UCSD-AML1 (cell line): ENCODE data around the gene SLC16A11.
"Not testable (repeated sequence)": the region's sequence is repeated elsewhere in the genome, so short reads cannot be mapped to it uniquely, and the experiment has no call there.

Source experiments
- DNase-seq: peaks from one replicate; lab custom pipeline; 2025; ENCODE audit not compliant: unreplicated experiment; lab: John Stamatoyannopoulos, UW

The SLC16A11 gene

GRCh38 chr17:7011942-7012254 is 32.0 kb downstream of the SLC16A11 start:
- no peak for DNase-seq

DNA sequence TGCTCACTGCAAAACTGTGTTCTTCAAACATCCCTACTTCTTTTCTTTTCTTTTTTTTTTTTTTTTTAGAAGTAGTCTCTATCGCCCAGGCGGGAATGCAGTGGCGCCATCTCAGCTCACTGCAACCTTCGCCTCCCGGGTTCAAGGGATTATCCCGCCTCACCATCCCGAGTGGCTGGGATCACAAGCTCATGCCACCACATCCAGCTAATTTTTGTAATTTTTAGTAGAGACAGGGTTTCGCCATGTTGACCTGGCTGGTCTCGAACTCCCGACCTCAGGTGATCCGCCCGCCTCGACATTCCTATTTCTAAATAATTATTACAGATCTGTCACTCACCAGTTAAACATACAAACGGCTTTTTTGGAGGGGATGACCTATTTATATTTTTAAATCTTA is 32.5 kb downstream of the SLC16A11 start:
- DNase-seq = no peak

DNA sequence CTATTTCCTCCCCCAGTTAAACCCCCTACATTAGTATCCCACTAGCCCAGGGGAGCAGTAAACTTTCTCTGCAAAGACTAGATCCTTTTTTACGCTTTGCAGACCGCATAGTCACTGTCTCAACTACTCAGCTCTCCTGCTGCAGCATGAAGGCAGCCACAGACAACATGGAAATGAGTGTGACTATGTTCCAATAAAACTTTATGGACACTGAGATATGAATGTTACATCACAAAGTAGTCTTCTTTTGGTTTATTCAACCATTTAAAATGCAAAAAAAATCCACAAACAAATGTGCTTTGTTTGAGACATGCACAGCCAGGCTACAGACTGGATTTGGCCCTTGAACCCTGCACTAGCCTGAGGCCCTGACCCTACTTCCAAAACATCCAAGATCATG is 33.4 kb downstream of the SLC16A11 start:
- DNase-seq = no peak

DNA sequence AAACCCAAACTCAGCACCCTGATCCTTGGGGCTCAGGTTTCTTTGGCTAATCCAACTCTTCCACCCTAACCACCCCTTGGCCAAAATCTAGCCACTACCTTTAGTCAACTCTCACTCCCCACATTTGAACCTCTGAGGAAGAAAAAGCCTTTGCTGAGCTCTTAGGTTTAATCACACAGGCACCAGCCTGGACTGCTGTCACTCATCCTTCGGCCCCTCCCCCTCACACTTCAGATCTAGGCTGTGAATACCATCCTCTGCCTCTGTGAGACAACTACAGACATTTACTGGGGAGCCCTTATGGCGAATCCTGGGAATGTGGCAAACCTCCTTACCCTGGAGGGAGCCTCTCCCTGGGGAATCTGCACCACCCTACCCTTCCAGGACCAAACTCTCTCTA is 36.7 kb downstream of the SLC16A11 start:
- DNase-seq = no peak

DNA sequence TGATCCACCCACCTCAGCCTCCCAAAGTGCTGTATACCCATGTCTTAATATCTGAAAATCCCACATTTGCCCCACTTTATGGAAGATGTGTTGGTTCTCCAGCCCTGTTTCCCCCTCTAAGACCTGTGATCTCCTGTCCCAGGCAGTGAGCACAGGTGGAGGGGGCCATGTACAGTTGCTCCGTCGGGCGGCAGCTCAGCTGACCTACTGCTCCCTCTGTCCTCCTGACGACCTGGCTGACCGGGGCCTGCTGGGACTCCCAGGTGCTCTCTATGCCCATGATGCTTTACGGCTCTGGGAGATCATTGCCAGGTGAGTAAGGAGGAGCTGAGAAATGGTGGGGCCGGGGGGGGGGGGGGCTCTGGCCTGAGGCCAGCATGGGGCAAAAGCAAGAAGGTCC is 38.2 kb downstream of the SLC16A11 start:
- no peak for DNase-seq

DNA sequence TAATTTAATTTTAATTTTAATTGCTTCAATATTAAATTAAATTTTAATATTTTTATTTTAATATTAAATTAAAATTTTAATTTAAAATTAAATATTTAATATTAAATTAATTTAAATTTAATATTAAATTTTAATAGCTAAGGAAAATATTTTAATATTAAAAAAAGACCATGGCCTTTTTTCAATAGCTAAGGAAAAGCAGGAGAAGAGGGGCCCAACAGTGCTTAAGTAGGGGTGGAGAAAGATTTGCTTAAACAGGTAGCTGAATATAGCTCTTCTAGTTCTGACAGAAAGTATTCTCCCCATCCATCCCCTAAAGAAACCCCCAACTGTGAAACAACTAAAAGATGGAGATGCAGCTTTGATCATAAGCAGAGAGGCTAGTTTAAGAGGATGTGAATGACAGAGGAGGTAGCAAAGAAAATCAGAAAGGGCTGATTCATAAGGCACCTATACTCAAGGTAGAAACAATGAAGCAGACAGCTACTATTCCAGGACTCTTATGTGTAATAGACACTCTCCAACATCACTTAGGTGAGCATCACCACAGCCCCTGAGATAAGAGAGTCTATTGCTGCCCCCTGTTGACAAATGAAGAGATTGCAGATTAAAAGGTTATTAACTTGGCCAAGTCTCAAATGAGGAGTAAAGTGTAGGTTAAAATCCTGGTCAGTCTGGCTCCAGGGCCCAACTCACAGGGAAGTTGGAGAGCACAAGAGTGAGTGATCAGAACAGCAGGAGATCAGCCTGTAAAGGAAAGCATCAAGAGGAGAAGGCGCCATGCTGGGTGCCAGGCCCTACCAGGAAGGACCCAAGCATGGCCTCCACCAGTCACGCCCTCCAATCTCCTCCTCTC is 39.3 kb downstream of the SLC16A11 start:
- DNase-seq = no peak

DNA sequence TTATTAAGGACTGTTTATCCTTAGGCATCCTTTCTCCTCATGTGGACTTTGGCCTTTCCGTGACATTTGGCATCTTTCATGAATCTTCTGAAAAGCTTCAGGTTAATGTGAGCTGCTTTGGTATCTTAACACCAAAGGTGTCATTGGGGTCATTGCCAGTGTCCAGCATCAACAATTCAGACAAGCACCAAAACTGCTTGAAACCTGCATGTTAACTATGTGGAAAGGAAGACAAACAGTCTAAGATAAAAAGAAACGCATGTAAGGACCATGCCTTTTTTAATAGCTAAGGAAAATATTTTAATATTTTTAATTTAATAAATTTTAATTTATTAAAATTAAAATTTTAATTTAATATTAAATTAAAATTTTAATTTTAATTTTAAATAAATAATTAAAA is 40.1 kb downstream of the SLC16A11 start:
- DNase-seq = no peak

DNA sequence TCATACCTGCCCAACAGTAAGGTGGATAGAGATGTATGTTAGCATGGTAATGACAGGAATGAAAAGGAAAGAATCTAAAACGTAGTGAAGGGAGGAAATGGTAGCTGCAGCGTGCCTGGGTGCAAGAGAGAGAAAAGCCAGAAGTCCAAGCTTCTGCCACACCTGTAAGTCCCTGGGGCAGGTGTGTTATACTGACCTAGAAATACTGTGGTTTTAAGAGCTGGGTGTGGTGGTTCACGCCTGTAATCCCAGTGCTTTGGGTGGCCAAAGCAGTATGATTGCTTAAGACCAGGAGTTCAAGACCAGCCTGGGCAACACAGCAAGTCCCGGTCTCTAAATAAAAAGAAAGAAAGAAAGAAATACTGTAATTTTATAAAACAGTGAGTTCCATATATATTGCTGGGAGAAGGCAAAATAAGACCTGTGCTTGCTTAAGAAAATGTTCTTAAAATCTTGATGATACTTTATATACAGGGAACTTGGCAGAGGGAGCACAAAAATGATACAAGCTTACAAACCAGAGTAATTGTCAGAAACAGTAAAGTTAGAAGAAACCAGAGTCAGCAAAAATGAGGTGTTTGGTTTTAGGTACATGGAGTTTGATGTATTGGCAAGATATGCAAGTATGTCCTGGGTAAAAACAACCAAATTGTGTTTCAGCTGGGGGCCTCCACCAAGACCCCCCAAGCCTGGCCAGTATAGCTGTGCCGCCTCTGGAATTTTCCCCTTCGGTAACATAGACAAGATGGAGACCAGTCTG is 41.4 kb downstream of the SLC16A11 start:
- DNase-seq = no peak

- DNase-seq = peak; percentile 50
These were observed 42.5 kb downstream of the SLC16A11 start for GRCh38 chr17:7001318-7001961.

DNA sequence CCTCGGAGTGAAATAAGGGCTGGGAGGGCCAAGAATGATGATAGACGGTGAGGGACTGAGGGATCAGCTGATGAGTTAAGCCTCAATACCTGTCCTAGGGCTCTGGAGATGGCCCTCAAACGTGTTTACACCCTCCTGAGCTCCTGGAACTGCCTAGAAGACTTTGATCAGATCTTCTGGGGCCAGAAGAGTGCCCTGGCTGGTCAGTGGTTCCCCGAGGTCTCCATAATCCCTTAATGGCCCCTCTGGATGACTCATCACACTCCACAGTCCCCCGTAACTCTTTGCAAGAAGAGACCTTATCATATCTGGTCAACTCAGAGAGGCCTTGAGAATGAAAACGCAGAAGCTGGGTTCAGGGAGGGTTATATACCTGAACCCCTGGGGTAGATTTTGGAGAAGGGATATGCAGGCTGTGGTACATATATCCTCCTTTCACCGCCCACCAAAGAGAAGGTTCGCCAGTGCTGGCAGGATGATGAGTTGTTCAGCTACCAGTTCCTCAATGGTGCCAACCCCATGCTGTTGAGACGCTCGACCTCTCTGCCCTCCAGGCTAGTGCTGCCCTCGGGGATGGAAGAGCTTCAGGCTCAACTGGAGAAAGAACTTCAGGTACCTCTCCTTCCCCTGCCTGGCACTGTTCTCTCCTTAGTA is 44.9 kb downstream of the SLC16A11 start:
- DNase-seq = no peak

DNA sequence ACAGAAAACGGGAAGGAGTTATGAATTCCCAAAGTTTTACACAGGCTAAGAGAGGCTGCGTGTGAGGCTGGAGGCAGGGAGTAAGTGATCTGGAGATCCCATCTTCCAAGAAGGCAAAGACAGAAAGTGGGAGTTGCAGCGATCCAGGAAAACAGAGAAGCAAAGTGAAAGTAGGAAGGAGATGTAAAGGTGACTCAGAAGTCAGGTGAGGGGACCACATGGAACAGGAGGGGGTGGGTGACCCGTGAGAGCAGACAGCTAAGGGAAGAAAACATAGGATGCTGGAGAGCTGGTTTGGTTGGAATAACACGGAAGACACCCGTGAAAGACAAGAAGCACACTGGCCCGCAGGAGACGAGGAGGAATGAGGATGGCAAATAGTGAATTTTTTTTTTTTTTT is 46.7 kb downstream of the SLC16A11 start:
- DNase-seq = no peak

GRCh38 chr17:6996256-6997011 is 47.5 kb downstream of the SLC16A11 start:
- DNase-seq = no peak

- DNase-seq = no peak
These were observed 48.2 kb downstream of the SLC16A11 start, which contains the start of gene ALOX12 for GRCh38 chr17:6995500-6996255. ALOX12 (plus strand) TSS chr17:6996049; CDS start chr17:6996118, 69 bp downstream.

GRCh38 chr17:6994666-6995256 is 49.1 kb downstream of the SLC16A11 start:
- DNase-seq = no peak

DNA sequence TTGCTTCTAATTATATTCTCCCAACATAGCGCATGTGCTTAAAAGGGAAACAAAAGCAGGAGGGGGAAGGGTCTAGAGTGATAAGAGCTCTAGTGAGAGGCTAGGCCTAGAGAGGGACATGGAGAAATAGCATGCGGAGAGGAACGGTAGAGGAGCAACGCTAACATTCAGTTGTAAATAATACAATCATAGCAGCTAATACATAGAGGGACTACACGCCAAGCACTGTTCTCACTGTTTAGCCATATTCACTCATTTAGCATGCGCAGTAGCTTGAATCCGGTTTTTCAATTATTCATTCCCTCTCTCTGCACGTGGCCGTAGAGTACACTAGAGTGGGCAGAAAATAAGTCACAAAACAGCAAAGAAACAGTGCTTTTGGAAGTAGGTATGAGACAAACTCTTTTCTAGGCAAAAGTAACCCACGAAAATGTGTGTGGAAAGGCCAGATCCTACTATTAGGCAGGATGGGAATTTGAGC is 49.7 kb downstream of the SLC16A11 start:
- DNase-seq = no peak

DNA sequence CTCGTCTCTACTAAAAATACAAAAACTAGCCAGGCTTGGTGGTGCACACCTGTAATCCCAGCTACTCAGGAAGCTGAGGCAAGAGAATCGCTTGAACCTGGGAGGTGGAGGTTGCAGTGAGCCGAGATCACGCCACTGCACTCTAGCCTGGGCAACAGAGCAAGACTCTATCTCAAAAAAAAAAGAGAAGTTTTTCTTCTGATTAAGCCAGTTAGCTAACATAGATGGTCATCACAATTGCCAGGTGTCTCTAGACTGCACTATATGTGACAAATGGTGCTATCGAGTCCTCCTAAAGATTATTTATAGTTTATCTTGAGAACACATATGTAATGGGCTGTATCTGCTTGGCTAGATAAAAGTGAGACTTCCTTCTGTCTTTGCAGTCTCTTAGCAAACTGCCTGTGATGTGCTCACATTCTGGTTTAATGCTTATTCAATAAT is 50.3 kb downstream of the SLC16A11 start:
- not testable (repeated sequence) for DNase-seq
